HG03460 (cell line): ENCODE measurements around the gene ZBTB4.
A peak's percentile ranks its signal among the peaks of the same experiment; 100 is the strongest.
"Not testable (repeated sequence)": the region's sequence is repeated elsewhere in the genome, so short reads cannot be mapped to it uniquely, and the experiment has no call there.

Source experiments
- ATAC-seq: cut with Tn5 transposase; IDR thresholded peaks from one replicate; pipeline ENCODE4 v1.9.1; 2021; ENCODE audit not compliant: unreplicated experiment

The ZBTB4 gene

GRCh38 chr17:7493941-7494340 is 14.5 kb upstream of the ZBTB4 start:
- no peak for ATAC-seq

GRCh38 chr17:7491583-7491982 is 12.2 kb upstream of the ZBTB4 start:
- ATAC-seq = no peak

GRCh38 chr17:7490144-7490543 is 10.7 kb upstream of the ZBTB4 start:
- no peak for ATAC-seq

GRCh38 chr17:7486181-7486580 is 6.8 kb upstream of the ZBTB4 start:
- ATAC-seq = no peak

- ATAC-seq = no peak
Measured at GRCh38 chr17:7484919-7485377, 5.5 kb upstream of the ZBTB4 start.

- ATAC-seq = peak; percentile 56
Measured at GRCh38 chr17:7484067-7484918, 4.9 kb upstream of the ZBTB4 start, which contains the start of gene POLR2A. TSS of gene POLR2A (plus strand) at chr17:7484366.

GRCh38 chr17:7483255-7484066 is 4.0 kb upstream of the ZBTB4 start:
- ATAC-seq = peak; percentile 42

- ATAC-seq = not testable (repeated sequence)
Measured at GRCh38 chr17:7482742-7483088, 3.3 kb upstream of the ZBTB4 start.

- ATAC-seq = not testable (repeated sequence)
Measured at GRCh38 chr17:7481842-7482741, 2.7 kb upstream of the ZBTB4 start.

GRCh38 chr17:7481275-7481674 is 1.8 kb upstream of the ZBTB4 start, which contains the start of gene SLC35G6:
TSS of gene SLC35G6 (plus strand) at chr17:7481446. CDS start at chr17:7481517, 71 bp downstream.
- ATAC-seq = not testable (repeated sequence)

- ATAC-seq = no peak
Measured at GRCh38 chr17:7480089-7480384, 606 bp upstream of the ZBTB4 start.

GRCh38 chr17:7478276-7479212 is 887 bp downstream of the ZBTB4 start:
- ATAC-seq = no peak

GRCh38 chr17:7477392-7478275 is 1.8 kb downstream of the ZBTB4 start:
- ATAC-seq = no peak

- ATAC-seq = no peak
Measured at GRCh38 chr17:7476951-7477350, 2.5 kb downstream of the ZBTB4 start.

- ATAC-seq = no peak
Measured at GRCh38 chr17:7476494-7476893, 2.9 kb downstream of the ZBTB4 start.

GRCh38 chr17:7475764-7476422 is 3.5 kb downstream of the ZBTB4 start:
- no peak for ATAC-seq

- ATAC-seq = not testable (repeated sequence)
Measured at GRCh38 chr17:7474767-7475166, 4.7 kb downstream of the ZBTB4 start.

- ATAC-seq = no peak
Measured at GRCh38 chr17:7471729-7472128, 7.7 kb downstream of the ZBTB4 start.
